GM23338 (cell line): Measurements from ENCODE around the gene SMIM35.

Experiments
- CREB1 ChIP-seq: fragments of 250-450 bp; sonication (Bioruptor Pico); IDR thresholded peaks from 2 replicates; pipeline ENCODE4 v1.5.0; 2020; ENCODE audit warnings: low read depth, mild to moderate bottlenecking, moderate library complexity
- CTCF ChIP-seq, 2 experiments: fragments of 200-600 bp in 1 of 2; sonication (generic) in 1 of 2; conservative IDR thresholded peaks; 2 replicates each; pipeline versions ENCODE4 v1.5.1 to v1.6.1; 2016 to 2017; ENCODE audit warnings: antibody characterized with exemption in 2 of 2, low read depth in 2 of 2, mild to moderate bottlenecking in 2 of 2, moderate library complexity in 1 of 2
- EZH2 ChIP-seq: fragments of 200-600 bp; sonication (generic); IDR thresholded peaks from one replicate; pipeline ENCODE4 v1.8.0; 2017; ENCODE audit warnings: antibody characterized with exemption, mild to moderate bottlenecking, low read depth; ENCODE audit not compliant: unreplicated experiment
- EZH2phosphoT487 ChIP-seq: fragments of 200-600 bp; sonication (generic); IDR thresholded peaks from one replicate; pipeline ENCODE4 v1.8.1; 2018; ENCODE audit warnings: antibody characterized with exemption; ENCODE audit not compliant: unreplicated experiment
- JUNB ChIP-seq: IDR thresholded peaks from one replicate; pipeline ENCODE4 v1.6.1; 2016; ENCODE audit warnings: antibody characterized with exemption; ENCODE audit not compliant: unreplicated experiment
- POLR2AphosphoS5 ChIP-seq: IDR thresholded peaks from 2 replicates; pipeline ENCODE4 v1.6.1; 2016; ENCODE audit warnings: antibody characterized with exemption, low read depth
- ZNF114 ChIP-seq: fragments of 250-450 bp; sonication (Bioruptor Pico); IDR thresholded peaks from 2 replicates; pipeline ENCODE4 v1.5.0; 2020; ENCODE audit warnings: mild to moderate bottlenecking, moderate library complexity
- ZNF331 ChIP-seq: fragments of 250-450 bp; sonication (Bioruptor Pico); IDR thresholded peaks from 2 replicates; pipeline ENCODE4 v1.5.0; 2020; ENCODE audit warnings: low read depth, mild to moderate bottlenecking, moderate library complexity
- ZNF462 ChIP-seq: fragments of 250-450 bp; sonication (Bioruptor Pico); IDR thresholded peaks from 2 replicates; pipeline ENCODE4 v1.5.0; 2020; ENCODE audit warnings: mild to moderate bottlenecking, moderate library complexity
- TF ChIP-seq, protein P1 (sequence below): IDR thresholded peaks from one replicate; pipeline ENCODE4 v1.6.1; 2018; ENCODE audit warnings: antibody characterized with exemption; ENCODE audit not compliant: unreplicated experiment

DNA sequence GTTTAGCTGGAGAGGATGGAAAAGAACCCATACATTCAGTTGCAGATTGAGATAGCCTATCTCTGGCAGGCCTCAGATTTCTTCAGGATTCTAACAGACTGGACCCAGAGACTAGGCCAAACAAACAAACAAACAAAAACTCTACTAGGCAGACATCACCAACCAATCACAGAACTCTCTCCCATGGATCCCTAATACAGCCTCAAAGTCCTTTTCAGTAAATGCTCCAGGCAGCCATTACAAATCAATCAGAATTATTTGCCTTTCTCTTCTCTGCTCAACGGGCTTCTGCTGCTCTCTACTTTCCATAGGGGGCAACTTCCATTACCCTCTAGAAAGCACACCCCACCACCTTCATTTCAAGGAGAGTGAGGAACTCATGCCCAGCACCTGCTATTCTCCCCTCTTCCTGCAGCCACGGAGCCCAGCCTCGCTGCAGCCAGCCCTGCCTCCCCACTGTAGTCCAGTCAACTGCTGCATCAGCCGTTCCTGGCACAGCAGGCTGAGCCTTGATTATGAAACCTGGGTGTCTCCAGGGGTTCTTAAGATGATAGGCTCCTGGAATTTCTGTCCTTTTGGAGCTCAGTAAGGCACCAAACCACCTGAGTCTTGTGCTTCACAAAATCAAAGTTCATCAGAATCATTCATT lies 19.0 kb upstream of the SMIM35 start:
- no peak for TF ChIP-seq CTCF (conservative IDR thresholded peaks at IDR 0.05; ENCODE audit: low read depth in 2 of 2)
- TF ChIP-seq, protein P1, sequence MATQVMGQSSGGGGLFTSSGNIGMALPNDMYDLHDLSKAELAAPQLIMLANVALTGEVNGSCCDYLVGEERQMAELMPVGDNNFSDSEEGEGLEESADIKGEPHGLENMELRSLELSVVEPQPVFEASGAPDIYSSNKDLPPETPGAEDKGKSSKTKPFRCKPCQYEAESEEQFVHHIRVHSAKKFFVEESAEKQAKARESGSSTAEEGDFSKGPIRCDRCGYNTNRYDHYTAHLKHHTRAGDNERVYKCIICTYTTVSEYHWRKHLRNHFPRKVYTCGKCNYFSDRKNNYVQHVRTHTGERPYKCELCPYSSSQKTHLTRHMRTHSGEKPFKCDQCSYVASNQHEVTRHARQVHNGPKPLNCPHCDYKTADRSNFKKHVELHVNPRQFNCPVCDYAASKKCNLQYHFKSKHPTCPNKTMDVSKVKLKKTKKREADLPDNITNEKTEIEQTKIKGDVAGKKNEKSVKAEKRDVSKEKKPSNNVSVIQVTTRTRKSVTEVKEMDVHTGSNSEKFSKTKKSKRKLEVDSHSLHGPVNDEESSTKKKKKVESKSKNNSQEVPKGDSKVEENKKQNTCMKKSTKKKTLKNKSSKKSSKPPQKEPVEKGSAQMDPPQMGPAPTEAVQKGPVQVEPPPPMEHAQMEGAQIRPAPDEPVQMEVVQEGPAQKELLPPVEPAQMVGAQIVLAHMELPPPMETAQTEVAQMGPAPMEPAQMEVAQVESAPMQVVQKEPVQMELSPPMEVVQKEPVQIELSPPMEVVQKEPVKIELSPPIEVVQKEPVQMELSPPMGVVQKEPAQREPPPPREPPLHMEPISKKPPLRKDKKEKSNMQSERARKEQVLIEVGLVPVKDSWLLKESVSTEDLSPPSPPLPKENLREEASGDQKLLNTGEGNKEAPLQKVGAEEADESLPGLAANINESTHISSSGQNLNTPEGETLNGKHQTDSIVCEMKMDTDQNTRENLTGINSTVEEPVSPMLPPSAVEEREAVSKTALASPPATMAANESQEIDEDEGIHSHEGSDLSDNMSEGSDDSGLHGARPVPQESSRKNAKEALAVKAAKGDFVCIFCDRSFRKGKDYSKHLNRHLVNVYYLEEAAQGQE, result no peak
- TF ChIP-seq EZH2, result no peak
- no peak for TF ChIP-seq POLR2AphosphoS5
- TF ChIP-seq CREB1, result no peak
- TF ChIP-seq ZNF331 (CRISPR knock-in tag), result no peak
- no peak for TF ChIP-seq EZH2phosphoT487
- no peak for TF ChIP-seq ZNF462 (CRISPR knock-in tag)
- no peak for TF ChIP-seq ZNF114 (CRISPR knock-in tag)
- TF ChIP-seq JUNB, result no peak
